ENCODE data around the gene CDK2.

Gene CDK2

GRCh38 chr12:55970775-55971174 is 4.1 kb downstream of the CDK2 start:
- no peak for TF ChIP-seq TAF1 (IDR thresholded peaks at IDR 0.05; ENCODE audit: low read depth)
- TF ChIP-seq EP300 (IDR thresholded peaks at IDR 0.05; ENCODE audit: borderline replicate concordance), result no peak
- TF ChIP-seq EGR1 (IDR thresholded peaks at IDR 0.05), result no peak
- no peak for TF ChIP-seq MAX (IDR thresholded peaks at IDR 0.05)
- TF ChIP-seq CREB1 (IDR thresholded peaks at IDR 0.05; ENCODE audit: low read depth), result no peak
- no peak for TF ChIP-seq FOXM1 (IDR thresholded peaks at IDR 0.05; ENCODE audit: borderline replicate concordance, low read depth)
- TF ChIP-seq ZBTB7A (IDR thresholded peaks at IDR 0.05; ENCODE audit: low read depth), result no peak
- TF ChIP-seq TCF12 (IDR thresholded peaks at IDR 0.05; ENCODE audit: low read depth), result no peak
- TF ChIP-seq CEBPB (IDR thresholded peaks at IDR 0.05), result no peak
- no peak for TF ChIP-seq REST (IDR thresholded peaks at IDR 0.05; ENCODE audit: low read depth)
- TF ChIP-seq RAD21 (IDR thresholded peaks at IDR 0.05; ENCODE audit: low read depth), result no peak
- TF ChIP-seq NFIC (IDR thresholded peaks at IDR 0.05), result no peak
- no peak for TF ChIP-seq USF1 (IDR thresholded peaks at IDR 0.05)
- no peak for TF ChIP-seq YY1 (IDR thresholded peaks at IDR 0.05; ENCODE audit: low read depth)
- TF ChIP-seq TEAD4 (IDR thresholded peaks at IDR 0.05), result no peak

GRCh38 chr12:55972042-55972441 is 5.4 kb downstream of the CDK2 start:
- TF ChIP-seq TEAD4 (IDR thresholded peaks at IDR 0.05) (peak; percentile 57; the same call in 1 of the 2 replicates), RAD21 (IDR thresholded peaks at IDR 0.05; ENCODE audit: low read depth) (no peak), FOXM1 (IDR thresholded peaks at IDR 0.05; ENCODE audit: borderline replicate concordance, low read depth) (peak; percentile 87), CREB1 (IDR thresholded peaks at IDR 0.05; ENCODE audit: low read depth) (no peak), EP300 (IDR thresholded peaks at IDR 0.05; ENCODE audit: borderline replicate concordance) (no peak), NFIC (IDR thresholded peaks at IDR 0.05) (no peak), CEBPB (IDR thresholded peaks at IDR 0.05) (peak; percentile 97), USF1 (IDR thresholded peaks at IDR 0.05) (no peak), TAF1 (IDR thresholded peaks at IDR 0.05; ENCODE audit: low read depth) (no peak)

- TF ChIP-seq EGR1 (IDR thresholded peaks at IDR 0.05), result no peak; the same call in 1 of the 2 replicates
- no peak for TF ChIP-seq FOXM1 (IDR thresholded peaks at IDR 0.05; ENCODE audit: borderline replicate concordance, low read depth)
- TF ChIP-seq RAD21 (IDR thresholded peaks at IDR 0.05; ENCODE audit: low read depth), result no peak
- TF ChIP-seq CEBPB (IDR thresholded peaks at IDR 0.05), result no peak
- no peak for TF ChIP-seq TAF1 (IDR thresholded peaks at IDR 0.05; ENCODE audit: low read depth)
- TF ChIP-seq MAX (IDR thresholded peaks at IDR 0.05), result no peak
- TF ChIP-seq NFIC (IDR thresholded peaks at IDR 0.05), result no peak
- no peak for TF ChIP-seq EP300 (IDR thresholded peaks at IDR 0.05; ENCODE audit: borderline replicate concordance)
- no peak for TF ChIP-seq YY1 (IDR thresholded peaks at IDR 0.05; ENCODE audit: low read depth)
- TF ChIP-seq REST (IDR thresholded peaks at IDR 0.05; ENCODE audit: low read depth), result no peak
- no peak for TF ChIP-seq TCF12 (IDR thresholded peaks at IDR 0.05; ENCODE audit: low read depth)
- no peak for TF ChIP-seq CREB1 (IDR thresholded peaks at IDR 0.05; ENCODE audit: low read depth)
- TF ChIP-seq TEAD4 (IDR thresholded peaks at IDR 0.05), result no peak
- no peak for TF ChIP-seq ZBTB7A (IDR thresholded peaks at IDR 0.05; ENCODE audit: low read depth)
- no peak for TF ChIP-seq USF1 (IDR thresholded peaks at IDR 0.05)
Measured at GRCh38 chr12:55972456-55972855, 5.8 kb downstream of the CDK2 start.

GRCh38 chr12:55972911-55973598 is 6.4 kb downstream of the CDK2 start:
- TF ChIP-seq FOXM1 (IDR thresholded peaks at IDR 0.05; ENCODE audit: borderline replicate concordance, low read depth) (no peak), EP300 (IDR thresholded peaks at IDR 0.05; ENCODE audit: borderline replicate concordance) (no peak), TEAD4 (IDR thresholded peaks at IDR 0.05) (0 out of 2 replicates have a peak, but pooled peaks have one; percentile 34), CEBPB (IDR thresholded peaks at IDR 0.05) (no peak)

GRCh38 chr12:55973599-55974307 is 7.1 kb downstream of the CDK2 start, which contains the start of gene RAB5B:
RAB5B (plus strand) TSS chr12:55974078; CDS start chr12:55986961, 12,883 bp downstream.
- TF ChIP-seq CEBPB (IDR thresholded peaks at IDR 0.05) (no peak), YY1 (IDR thresholded peaks at IDR 0.05; ENCODE audit: low read depth) (peak; percentile 55), USF1 (IDR thresholded peaks at IDR 0.05) (peak; percentile 73), TEAD4 (IDR thresholded peaks at IDR 0.05) (no peak), REST (IDR thresholded peaks at IDR 0.05; ENCODE audit: low read depth) (no peak), RAD21 (IDR thresholded peaks at IDR 0.05; ENCODE audit: low read depth) (no peak), TAF1 (IDR thresholded peaks at IDR 0.05; ENCODE audit: low read depth) (peak; percentile 94), MAX (IDR thresholded peaks at IDR 0.05) (peak; percentile 70), ZBTB7A (IDR thresholded peaks at IDR 0.05; ENCODE audit: low read depth) (peak; percentile 97; the same call in 1 of the 2 replicates), TCF12 (IDR thresholded peaks at IDR 0.05; ENCODE audit: low read depth) (peak; percentile 50; the same call in 1 of the 2 replicates), NFIC (IDR thresholded peaks at IDR 0.05) (no peak; the same call in 1 of the 2 replicates), CREB1 (IDR thresholded peaks at IDR 0.05; ENCODE audit: low read depth) (peak; percentile 83), FOXM1 (IDR thresholded peaks at IDR 0.05; ENCODE audit: borderline replicate concordance, low read depth) (peak; percentile 8; the same call in 1 of the 2 replicates), EP300 (IDR thresholded peaks at IDR 0.05; ENCODE audit: borderline replicate concordance) (0 out of 2 replicates have a peak, but pooled peaks have one; percentile 55), EGR1 (IDR thresholded peaks at IDR 0.05) (no peak)
